CD8-positive, alpha-beta memory T cell (primary cell): ENCODE measurements around the gene CKMT2. TPM values are rescaled to one million over a fixed set of nuclear protein-coding genes. Genes with fewer than 3 reads are reported as not detected.

Source experiments
- CTCF ChIA-PET: fragments of 350-600 bp; sonication (Branson Sonifier 250); formaldehyde crosslinking; loops from one replicate; lab custom pipeline; 2021; ENCODE audit warnings: antibody characterized with exemption; lab: Charles Lee
- POLR2A ChIA-PET: fragments of 350-600 bp; sonication (Branson Sonifier 250); formaldehyde crosslinking; loops from one replicate; lab custom pipeline; 2021; ENCODE audit warnings: antibody characterized with exemption; lab: Charles Lee
- DNase-seq, 5 donors: peaks; one replicate each; pipeline versions ENCODE4 v3.0.0 to v3.0.0-alpha.2; 2020 to 2022; ENCODE audit warnings: mixed read lengths in 1 of 5
- H3K27ac ChIP-seq: one replicate; pipeline ENCODE4 v1.7.0; 2013; ENCODE audit warnings: low read depth, mild to moderate bottlenecking, low read length, moderate library complexity
- H3K27me3 ChIP-seq: 2 replicates; pipeline ENCODE4 v1.7.0; 2013; ENCODE audit warnings: low read length, mild to moderate bottlenecking; ENCODE audit not compliant: insufficient read depth, poor library complexity, severe bottlenecking
- H3K36me3 ChIP-seq: 2 replicates; pipeline ENCODE4 v1.7.0; 2013; ENCODE audit warnings: mild to moderate bottlenecking, low read length, moderate library complexity; ENCODE audit not compliant: insufficient read depth
- H3K4me1 ChIP-seq: 2 replicates; pipeline ENCODE4 v1.7.0; 2013; ENCODE audit warnings: mild to moderate bottlenecking, low read length, moderate library complexity; ENCODE audit not compliant: insufficient read depth
- H3K4me3 ChIP-seq: 2 replicates; pipeline ENCODE4 v1.7.0; 2013; ENCODE audit warnings: mild to moderate bottlenecking, low read length
- H3K9me3 ChIP-seq: 2 replicates; pipeline ENCODE4 v1.7.0; 2013; ENCODE audit warnings: mild to moderate bottlenecking, low read length
- H3K27ac Mint-ChIP-seq, 8 donors: one replicate each; pipeline ENCODE4 v1.8.0; 2020 to 2021; ENCODE audit warnings: mixed read lengths in 8 of 8, mild to moderate bottlenecking in 6 of 8, inconsistent platforms in 3 of 8, moderate library complexity in 3 of 8
- H3K27me3 Mint-ChIP-seq, 2 donors: one replicate each; pipeline ENCODE4 v1.8.0; 2020 to 2021; ENCODE audit warnings: mixed read lengths in 2 of 2, mild to moderate bottlenecking in 1 of 2, moderate library complexity in 1 of 2
- H3K36me3 Mint-ChIP-seq, 3 donors: one replicate each; pipeline ENCODE4 v1.8.0; 2020 to 2021; ENCODE audit warnings: mixed read lengths in 3 of 3, inconsistent platforms in 1 of 3, mild to moderate bottlenecking in 1 of 3
- H3K4me1 Mint-ChIP-seq, 3 donors: one replicate each; pipeline ENCODE4 v1.8.0; 2020 to 2021; ENCODE audit warnings: mixed read lengths in 3 of 3, inconsistent platforms in 1 of 3, mild to moderate bottlenecking in 1 of 3
- H3K4me3 Mint-ChIP-seq, 7 donors: one replicate each; pipeline ENCODE4 v1.8.0; 2020 to 2021; ENCODE audit warnings: mixed read lengths in 7 of 7, mild to moderate bottlenecking in 6 of 7, moderate library complexity in 4 of 7, inconsistent platforms in 2 of 7
- H3K9me3 Mint-ChIP-seq, 5 donors: one replicate each; pipeline ENCODE4 v1.8.0; 2020 to 2022; ENCODE audit warnings: mixed read lengths in 5 of 5, mild to moderate bottlenecking in 3 of 5, moderate library complexity in 2 of 5, inconsistent platforms in 1 of 5
- polyA plus RNA-seq: library from polyadenylated mRNA; unstranded; fragments of 300-500 nt; fragmentation: Illumina TruSeq; gene quantifications from one replicate; pipeline ENCODE4 v1.2.3, GENCODE V29; 2021
- total RNA-seq, 2 experiments: library from RNA; stranded (reverse); gene quantifications; one replicate each; pipeline ENCODE4 v1.2.3, GENCODE V29; 2021

The CKMT2 gene
- total and polyA plus RNA-seq, 3 experiments from 2014 or later: not detected

DNA sequence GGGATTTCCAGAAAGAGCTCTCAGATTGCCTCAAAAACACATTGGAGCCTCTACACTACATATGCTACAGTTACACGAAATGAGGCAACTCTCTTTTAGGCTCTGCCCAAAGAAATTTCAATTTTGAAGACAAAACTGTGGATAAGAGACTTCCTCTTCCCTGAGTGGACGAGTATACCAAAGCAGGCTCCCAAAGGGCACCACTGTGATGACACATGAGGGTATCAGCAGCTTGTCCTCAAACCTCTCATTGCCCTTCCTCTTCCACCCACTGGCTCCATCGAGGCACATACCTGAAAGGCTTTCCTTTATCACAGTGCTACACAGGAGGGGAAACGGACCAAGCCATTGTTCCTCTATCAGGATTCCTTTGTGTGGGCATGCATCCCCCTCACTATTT, 11.3 kb downstream of the CKMT2 start:
- ChIA-PET POLR2A (no interaction called here), CTCF (no interaction called here)
- Mint-ChIP-seq H3K9me3 (no peaks in the 10 kb centered on the region), H3K4me3 (no peak overlapping the region), H3K27me3 (peaks cover 0 to 2% of the 10 kb centered on the region in 2 donors), H3K4me1 (no peaks in the 10 kb centered on the region), H3K27ac (no peak overlapping the region), H3K36me3 (peaks cover 0 to 4% (median 0%) of the 10 kb centered on the region in 3 donors)
- Histone ChIP-seq H3K36me3 (no peaks in the 10 kb centered on the region), H3K4me3 (no peak overlapping the region), H3K27ac (no peak overlapping the region), H3K27me3 (no peaks in the 10 kb centered on the region), H3K9me3 (no peaks in the 10 kb centered on the region), H3K4me1 (no peaks in the 10 kb centered on the region)
- DNase-seq: no peak

DNA sequence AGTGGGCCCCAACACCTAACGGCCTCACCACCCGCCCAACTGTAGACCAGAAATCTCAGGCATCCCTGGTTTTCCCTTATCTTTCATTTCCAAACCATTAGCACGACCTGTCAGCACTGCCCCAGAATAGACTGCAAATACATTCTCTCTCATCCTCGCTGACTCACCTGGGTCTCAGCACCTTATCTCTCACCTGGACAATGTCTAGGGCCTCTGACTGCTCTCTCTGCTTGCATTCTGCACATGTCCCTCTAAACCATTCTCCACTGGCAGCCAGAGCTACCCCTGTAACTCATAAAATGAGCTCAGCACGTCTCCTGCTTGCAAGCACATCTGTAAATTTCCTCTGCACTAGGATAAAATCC, 12.7 kb downstream of the CKMT2 start:
- Mint-ChIP-seq H3K4me1 (no peaks in the 10 kb centered on the region), H3K9me3 (no peaks in the 10 kb centered on the region), H3K27ac (peak overlapping the region in 1 of 8 donors; percentile 66), H3K27me3 (peaks cover 0 to 2% of the 10 kb centered on the region in 2 donors), H3K36me3 (peaks cover 0 to 8% (median 5%) of the 10 kb centered on the region in 3 donors), H3K4me3 (no peak overlapping the region)
- Histone ChIP-seq H3K4me1 (no peaks in the 10 kb centered on the region), H3K36me3 (no peaks in the 10 kb centered on the region), H3K27ac (no peak overlapping the region), H3K9me3 (no peaks in the 10 kb centered on the region), H3K27me3 (no peaks in the 10 kb centered on the region), H3K4me3 (no peak overlapping the region)
- DNase-seq: no peak
- ChIA-PET POLR2A (no interaction called here), CTCF (interaction anchor here (1.0 kb wide), 1 partner anchor 10 kb away, joined by 4 read pairs; no protein-coding TSS in a partner anchor)

DNA sequence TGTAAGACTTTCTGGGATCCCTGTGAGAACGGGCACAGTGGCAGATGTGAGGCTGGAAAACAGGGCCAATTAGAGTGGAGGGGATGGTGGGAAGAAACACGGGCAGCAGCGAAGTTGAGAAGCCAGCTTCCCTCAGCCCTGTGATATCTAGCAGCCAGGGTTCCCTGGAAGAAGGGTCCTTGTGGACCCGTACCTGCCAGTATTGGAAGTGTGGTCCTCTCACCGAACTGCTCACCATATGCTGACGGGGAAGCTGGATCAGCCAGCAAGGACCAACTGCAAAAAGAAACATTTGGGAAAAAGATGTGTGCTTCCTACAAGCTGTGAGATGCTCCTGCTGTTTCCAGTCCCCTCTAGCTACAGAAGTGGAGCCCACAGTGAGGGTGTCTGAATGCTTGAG, 13.6 kb downstream of the CKMT2 start:
- no peak overlapping the region for H3K27ac ChIP-seq
- H3K4me1 ChIP-seq: no peaks in the 10 kb centered on the region
- Mint-ChIP-seq H3K27me3 (peaks cover 0 to 2% of the 10 kb centered on the region in 2 donors), H3K9me3 (no peaks in the 10 kb centered on the region), H3K4me3 (no peak overlapping the region), H3K36me3 (peaks cover 2 to 8% (median 7%) of the 10 kb centered on the region in 3 donors), H3K27ac (peak overlapping the region in 1 of 8 donors; percentile 31), H3K4me1 (no peaks in the 10 kb centered on the region)
- no peaks in the 10 kb centered on the region for H3K27me3 ChIP-seq
- H3K9me3 ChIP-seq: no peaks in the 10 kb centered on the region
- ChIA-PET CTCF (no interaction called here), POLR2A (no interaction called here)
- no peaks in the 10 kb centered on the region for H3K36me3 ChIP-seq
- DNase-seq: no peak
- H3K4me3 ChIP-seq: no peak overlapping the region

DNA sequence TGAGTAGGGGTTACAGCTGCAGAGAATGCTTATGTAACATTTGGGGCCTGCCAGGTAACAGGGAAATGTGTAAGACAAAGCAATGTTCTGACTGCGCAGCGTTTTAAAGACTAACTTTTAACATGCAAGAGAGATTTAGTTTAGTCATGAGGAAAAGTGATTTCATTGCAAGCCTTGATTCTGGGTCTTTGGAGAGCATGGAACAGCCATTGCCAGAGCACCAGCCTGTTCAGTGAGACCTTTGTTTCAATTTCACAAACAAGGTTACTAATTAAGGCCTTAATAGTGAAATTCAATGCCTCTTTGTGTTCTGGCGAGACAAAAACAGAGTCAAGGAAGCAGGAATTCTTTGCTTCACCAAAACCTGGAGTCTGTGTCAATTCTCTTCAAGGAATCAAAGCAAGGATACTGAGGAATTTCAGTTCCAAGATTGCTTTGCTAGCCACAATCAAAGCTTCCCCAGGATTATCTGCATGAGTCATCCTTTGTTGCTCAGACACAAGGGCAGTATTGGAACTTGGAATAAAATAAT, 14.4 kb downstream of the CKMT2 start:
- peaks cover 0 to 2% of the 10 kb centered on the region in 2 donors for H3K27me3 Mint-ChIP-seq
- ChIA-PET POLR2A (no interaction called here), CTCF (no interaction called here)
- H3K9me3 Mint-ChIP-seq: no peaks in the 10 kb centered on the region
- H3K27ac Mint-ChIP-seq: no peak overlapping the region
- no peak overlapping the region for H3K4me3 Mint-ChIP-seq
- H3K36me3 Mint-ChIP-seq: peaks cover 2 to 8% (median 7%) of the 10 kb centered on the region in 3 donors
- H3K4me1 ChIP-seq: no peaks in the 10 kb centered on the region
- no peaks in the 10 kb centered on the region for H3K9me3 ChIP-seq
- H3K4me1 Mint-ChIP-seq: no peaks in the 10 kb centered on the region
- DNase-seq: no peak
- no peak overlapping the region for H3K27ac ChIP-seq
- no peak overlapping the region for H3K4me3 ChIP-seq
- H3K36me3 ChIP-seq: no peaks in the 10 kb centered on the region
- no peaks in the 10 kb centered on the region for H3K27me3 ChIP-seq

DNA sequence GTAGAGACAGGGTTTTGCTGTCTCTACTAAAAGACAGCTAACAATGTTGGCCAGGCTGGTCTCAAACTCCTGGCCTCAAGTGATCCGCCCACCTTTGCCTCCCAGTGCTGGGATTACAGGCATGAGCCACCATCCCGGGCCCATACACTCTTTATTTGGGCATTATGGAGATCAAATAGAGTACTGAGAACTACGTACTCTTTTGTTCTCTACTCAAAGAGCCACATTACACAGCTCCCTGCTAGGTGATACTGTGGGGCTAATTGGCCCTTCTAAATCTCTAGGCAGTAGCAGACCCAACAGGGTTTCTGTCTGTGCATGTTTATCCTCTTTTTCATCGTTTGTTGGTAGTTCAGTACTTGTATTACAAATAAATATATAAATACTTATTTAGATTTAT, 16.1 kb downstream of the CKMT2 start:
- H3K9me3 ChIP-seq: no peaks in the 10 kb centered on the region
- Mint-ChIP-seq H3K4me1 (no peaks in the 10 kb centered on the region), H3K27me3 (peaks cover 0 to 2% of the 10 kb centered on the region in 2 donors), H3K27ac (no peak overlapping the region), H3K36me3 (peaks cover 5 to 12% (median 8%) of the 10 kb centered on the region in 3 donors), H3K4me3 (no peak overlapping the region), H3K9me3 (no peaks in the 10 kb centered on the region)
- POLR2A ChIA-PET: no interaction called here
- no peaks in the 10 kb centered on the region for H3K36me3 ChIP-seq
- H3K27ac ChIP-seq: no peak overlapping the region
- CTCF ChIA-PET: no interaction called here
- H3K4me3 ChIP-seq: no peak overlapping the region
- DNase-seq: no peak
- H3K27me3 ChIP-seq: no peaks in the 10 kb centered on the region
- no peaks in the 10 kb centered on the region for H3K4me1 ChIP-seq

DNA sequence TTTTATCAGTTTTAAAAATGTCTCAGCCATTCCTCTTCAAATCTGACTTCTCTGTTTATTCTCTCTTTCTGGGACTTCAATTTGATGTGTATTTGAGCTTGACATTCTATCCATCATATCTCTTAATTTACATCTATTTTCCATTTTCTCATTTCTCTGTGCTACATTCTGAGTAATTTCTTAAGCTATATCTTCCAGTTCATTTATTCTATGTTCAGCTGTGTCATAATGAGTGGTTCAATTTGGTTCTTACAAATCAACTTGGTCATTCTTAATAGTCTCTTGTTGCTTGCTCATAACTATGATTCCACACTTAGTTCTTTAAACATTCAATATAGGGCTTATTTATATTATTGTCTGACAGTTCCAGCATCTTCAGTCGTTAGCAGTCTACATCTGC, 16.9 kb downstream of the CKMT2 start:
- Mint-ChIP-seq H3K36me3 (peaks cover 5 to 12% (median 8%) of the 10 kb centered on the region in 3 donors), H3K4me3 (no peak overlapping the region), H3K4me1 (no peaks in the 10 kb centered on the region), H3K9me3 (no peaks in the 10 kb centered on the region), H3K27ac (no peak overlapping the region), H3K27me3 (peaks cover 0 to 2% of the 10 kb centered on the region in 2 donors)
- ChIA-PET CTCF (no interaction called here), POLR2A (no interaction called here)
- no peak overlapping the region for H3K4me3 ChIP-seq
- H3K36me3 ChIP-seq: no peaks in the 10 kb centered on the region
- no peak for DNase-seq
- H3K27ac ChIP-seq: no peak overlapping the region
- no peaks in the 10 kb centered on the region for H3K4me1 ChIP-seq
- no peaks in the 10 kb centered on the region for H3K27me3 ChIP-seq
- H3K9me3 ChIP-seq: no peaks in the 10 kb centered on the region

DNA sequence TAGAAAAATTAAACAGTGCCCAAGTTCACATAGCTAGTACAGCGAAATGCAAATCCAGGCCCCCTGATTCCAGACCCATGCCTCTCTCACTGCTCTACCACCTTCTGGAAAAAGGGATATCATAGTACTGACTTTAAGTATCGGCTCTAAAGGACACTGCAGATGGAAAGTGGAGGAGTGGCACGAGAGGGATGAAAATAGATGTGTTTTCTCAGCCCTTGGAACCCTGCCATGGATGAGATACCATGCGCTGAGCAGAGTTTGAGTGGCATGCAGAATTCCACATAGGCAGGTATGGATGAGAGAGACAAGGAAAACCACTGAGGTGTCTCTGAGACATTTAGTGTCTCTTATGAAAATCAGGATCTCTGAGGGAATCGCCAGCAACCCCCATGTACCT, 18.8 kb downstream of the CKMT2 start:
- H3K9me3 Mint-ChIP-seq: no peaks in the 10 kb centered on the region
- CTCF ChIA-PET: no interaction called here
- no peaks in the 10 kb centered on the region for H3K9me3 ChIP-seq

DNA sequence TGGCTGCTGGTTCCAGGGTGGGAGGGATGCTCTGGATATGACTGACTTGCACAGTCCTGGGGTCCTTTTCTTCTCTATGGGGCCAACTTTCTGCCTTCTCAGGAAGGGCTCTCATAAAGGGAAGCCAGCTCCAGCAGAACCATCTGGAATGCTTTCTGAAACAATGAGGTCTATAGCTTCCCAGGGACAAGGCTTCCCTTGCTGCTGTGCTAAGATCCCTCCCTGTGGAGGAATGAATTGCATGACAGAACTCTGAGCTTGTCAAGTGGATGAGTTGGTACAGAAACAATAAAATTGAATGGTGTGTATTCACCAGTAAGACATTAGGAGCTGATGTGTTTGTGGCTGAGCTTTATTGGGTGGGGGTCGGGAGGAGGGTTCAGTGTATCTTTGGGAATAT, 19.8 kb downstream of the CKMT2 start:
- ChIA-PET POLR2A (no interaction called here), CTCF (no interaction called here)
- DNase-seq: no peak
- Mint-ChIP-seq H3K27ac (no peak overlapping the region), H3K36me3 (peaks cover 7 to 18% (median 16%) of the 10 kb centered on the region in 3 donors), H3K4me3 (no peak overlapping the region), H3K27me3 (no peaks in the 10 kb centered on the region), H3K4me1 (no peaks in the 10 kb centered on the region), H3K9me3 (no peaks in the 10 kb centered on the region)
- Histone ChIP-seq H3K27me3 (no peaks in the 10 kb centered on the region), H3K9me3 (no peaks in the 10 kb centered on the region), H3K4me3 (no peak overlapping the region), H3K4me1 (no peaks in the 10 kb centered on the region), H3K36me3 (no peaks in the 10 kb centered on the region), H3K27ac (no peak overlapping the region)

More for the DNA sequence above, 18.8 kb downstream of the CKMT2 start:
- DNase-seq: no peak
- H3K36me3 ChIP-seq: no peaks in the 10 kb centered on the region
- Mint-ChIP-seq H3K4me1 (no peaks in the 10 kb centered on the region), H3K27ac (no peak overlapping the region), H3K27me3 (no peaks in the 10 kb centered on the region), H3K4me3 (no peak overlapping the region), H3K36me3 (peaks cover 7 to 13% (median 12%) of the 10 kb centered on the region in 3 donors)
- POLR2A ChIA-PET: no interaction called here
- no peak overlapping the region for H3K4me3 ChIP-seq
- H3K4me1 ChIP-seq: no peaks in the 10 kb centered on the region
- no peaks in the 10 kb centered on the region for H3K27me3 ChIP-seq
- no peak overlapping the region for H3K27ac ChIP-seq
